Stimulated activated CD8-positive, alpha-beta memory T cell treated with anti-CD3 and anti-CD28 coated beads, Interleukin-2, amount 100 ng/mL, for 1 hour (primary cell): ENCODE data around the gene RASSF7.
A peak's percentile ranks its signal among the peaks of the same experiment; 100 is the strongest.

ENCODE experiments used
- DNase-seq, 2 donors: peaks; one replicate each; pipeline ENCODE4 v3.0.0-alpha.2; 2020; ENCODE audit warnings: low read depth in 2 of 2

Gene RASSF7

GRCh38 chr11:532986-533585 is 27.7 kb upstream of the RASSF7 start:
- no peak for DNase-seq

DNA sequence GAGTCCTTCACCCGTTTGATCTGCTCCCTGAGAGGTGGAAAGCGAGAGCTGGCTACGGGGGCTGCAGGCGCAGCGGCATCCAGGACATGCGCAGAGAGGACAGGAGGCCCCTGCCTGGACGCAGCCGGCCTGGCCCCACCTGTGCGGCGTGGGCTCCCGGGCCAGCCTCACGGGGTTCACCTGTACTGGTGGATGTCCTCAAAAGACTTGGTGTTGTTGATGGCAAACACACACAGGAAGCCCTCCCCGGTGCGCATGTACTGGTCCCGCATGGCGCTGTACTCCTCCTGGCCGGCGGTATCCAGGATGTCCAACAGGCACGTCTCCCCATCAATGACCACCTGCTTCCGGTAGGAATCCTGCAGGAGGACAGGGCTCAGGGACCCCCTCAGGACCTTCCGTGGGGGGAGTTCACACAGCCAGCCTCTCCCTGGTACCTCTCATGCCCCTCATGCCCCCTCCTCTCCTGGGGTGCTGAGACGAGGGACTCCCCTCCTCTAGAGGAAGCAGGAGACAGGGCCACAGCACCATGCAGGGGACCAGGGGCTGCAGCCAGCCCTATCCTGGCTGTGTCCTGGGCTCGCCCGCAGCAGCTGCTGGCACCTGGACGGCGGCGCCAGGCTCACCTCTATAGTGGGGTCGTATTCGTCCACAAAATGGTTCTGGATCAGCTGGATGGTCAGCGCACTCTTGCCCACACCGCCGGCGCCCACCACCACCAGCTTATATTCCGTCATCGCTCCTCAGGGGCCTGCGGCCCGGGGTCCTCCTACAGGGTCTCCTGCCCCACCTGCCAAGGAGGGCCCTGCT is 27.0 kb upstream of the RASSF7 start:
- DNase-seq, result no peak

DNA sequence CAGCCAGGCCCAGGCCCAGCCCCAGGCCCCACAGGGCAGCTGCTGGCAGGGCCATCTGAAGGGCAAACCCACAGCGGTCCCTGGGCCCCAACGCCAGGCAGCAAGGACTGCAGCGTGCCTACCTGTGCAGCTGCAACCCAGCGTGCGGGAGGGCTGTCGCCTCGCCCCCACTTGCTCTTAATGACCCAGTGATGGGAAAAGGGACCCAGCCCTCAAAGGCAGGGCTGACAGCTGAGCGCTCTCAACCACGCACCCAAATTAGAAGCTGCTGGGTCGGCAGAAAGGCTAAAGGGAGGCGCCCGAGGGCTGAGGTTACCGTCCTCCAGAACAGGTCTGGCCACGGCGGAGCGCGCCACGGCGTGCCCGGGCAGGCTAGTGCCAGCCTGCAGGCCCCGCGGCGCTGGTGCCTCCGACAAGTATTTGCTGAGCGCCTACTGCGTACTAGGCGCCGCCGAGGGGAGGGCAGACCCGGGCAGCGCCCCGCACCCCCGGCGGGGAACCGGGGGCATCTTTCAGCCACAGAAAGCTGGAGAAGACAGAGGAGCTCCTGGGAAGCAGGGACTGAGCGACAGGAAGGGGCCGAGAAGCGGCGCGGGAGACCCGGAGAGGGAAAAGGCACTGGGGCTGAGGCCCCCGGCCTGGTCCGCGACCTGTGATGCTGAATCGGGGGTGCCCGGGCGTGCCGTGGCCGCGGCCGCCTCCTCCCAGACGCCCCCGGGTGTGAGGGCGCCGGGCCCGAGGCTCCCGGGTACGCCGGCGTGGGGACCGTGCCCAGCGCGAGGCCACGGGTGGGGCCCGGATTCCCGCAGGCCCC is 26.2 kb upstream of the RASSF7 start:
- DNase-seq, result no peak

- DNase-seq, result no peak
Measured at GRCh38 chr11:535210-535518, 25.6 kb upstream of the RASSF7 start.

DNA sequence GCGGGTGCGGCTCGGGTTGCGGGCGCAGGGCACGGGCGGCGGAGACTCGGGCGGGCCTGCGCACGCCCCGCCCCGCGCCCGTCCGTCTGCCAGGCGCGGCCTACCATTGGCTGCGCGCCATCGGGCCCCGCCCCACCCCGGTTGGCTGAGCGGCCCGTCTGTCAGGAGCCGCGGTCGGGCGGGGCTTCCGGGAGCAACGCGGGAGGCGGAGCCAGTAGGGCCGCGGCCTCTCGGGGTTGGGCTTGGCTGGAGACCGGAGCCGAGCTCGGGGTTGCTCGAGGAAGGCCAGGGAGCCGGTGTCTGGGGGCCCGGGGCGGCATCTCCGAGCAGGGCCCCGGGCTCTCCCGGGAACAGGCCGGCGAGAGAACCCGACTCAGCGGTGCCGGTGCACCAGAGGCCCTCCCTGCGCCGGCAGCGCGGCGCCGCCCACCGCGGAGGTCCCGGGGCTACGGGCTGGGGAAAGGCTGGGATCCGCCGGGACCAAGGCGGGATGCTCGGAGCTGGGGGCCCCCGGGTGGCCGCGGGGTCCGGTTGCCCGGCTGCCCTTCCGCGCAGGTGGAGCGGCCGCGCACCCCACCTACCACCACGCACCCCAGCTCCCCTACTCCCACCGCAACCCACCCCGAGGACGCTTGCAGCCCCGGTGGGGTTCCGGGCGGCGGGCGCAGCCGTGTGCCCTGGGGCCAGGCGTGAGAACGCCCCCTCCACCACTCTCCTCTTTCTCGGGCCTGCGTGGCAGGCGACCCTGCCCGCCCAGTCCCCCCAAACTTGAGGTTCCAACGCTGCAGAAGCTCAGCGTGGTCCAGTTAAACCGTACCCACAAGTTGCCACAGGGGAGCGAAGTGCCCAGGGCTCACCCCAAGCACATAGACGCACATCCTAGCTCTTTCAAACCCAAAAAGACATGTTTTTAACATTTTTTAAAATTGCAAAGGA is 25.0 kb upstream of the RASSF7 start, which contains the start of gene HRAS:
Gene HRAS (minus strand): TSS at position 58 of the 936 bp plus-strand sequence.
- DNase-seq, result peak; percentile 91 to 93

DNA sequence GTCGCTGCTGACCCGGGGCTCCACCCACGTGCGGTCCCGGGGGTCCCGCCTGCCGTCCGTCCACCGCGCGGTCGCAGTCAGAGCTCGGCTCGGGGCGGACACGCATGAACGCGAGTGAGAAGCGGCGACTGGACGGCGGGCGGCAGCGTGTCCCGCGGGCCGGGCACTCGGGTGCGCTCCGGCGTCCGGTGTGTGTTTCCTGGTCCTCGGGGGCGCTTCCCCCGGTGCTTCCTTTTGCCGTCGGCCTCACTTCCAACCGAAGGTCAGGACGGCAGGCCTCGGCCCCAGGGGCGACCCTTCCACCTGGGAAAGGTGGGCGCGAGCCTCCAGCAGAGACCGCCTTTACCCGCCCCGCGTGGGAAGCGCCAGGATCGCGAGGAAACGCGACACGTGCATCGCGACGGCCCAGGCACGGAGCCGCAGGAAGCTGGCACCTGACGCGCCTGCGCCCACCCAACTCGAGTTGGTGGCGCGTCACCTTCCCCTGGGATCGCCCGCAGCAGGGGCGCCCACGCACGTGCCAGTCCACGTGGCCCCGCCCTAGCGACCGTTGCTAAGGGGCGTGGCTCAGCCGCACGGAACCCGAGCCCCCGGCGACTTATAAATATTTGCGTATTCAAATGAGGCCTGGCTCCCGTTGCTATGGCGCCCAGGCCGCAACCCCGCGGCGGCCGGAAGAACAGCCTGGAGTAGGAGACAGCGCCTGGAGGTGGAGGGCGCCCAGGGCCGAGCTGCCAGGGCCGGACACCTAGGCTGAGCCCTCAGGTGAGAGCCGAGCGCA is 23.7 kb upstream of the RASSF7 start, which contains the start of gene LRRC56:
Gene LRRC56 (plus strand): TSS at position 687 of the 781 bp plus-strand sequence. CDS start 3,158 bp downstream, outside the sequence.
- DNase-seq, result peak; percentile 86

- DNase-seq, result no peak
Measured at GRCh38 chr11:537622-538430, 22.9 kb upstream of the RASSF7 start.

GRCh38 chr11:538431-539051 is 22.2 kb upstream of the RASSF7 start:
- no peak for DNase-seq

DNA sequence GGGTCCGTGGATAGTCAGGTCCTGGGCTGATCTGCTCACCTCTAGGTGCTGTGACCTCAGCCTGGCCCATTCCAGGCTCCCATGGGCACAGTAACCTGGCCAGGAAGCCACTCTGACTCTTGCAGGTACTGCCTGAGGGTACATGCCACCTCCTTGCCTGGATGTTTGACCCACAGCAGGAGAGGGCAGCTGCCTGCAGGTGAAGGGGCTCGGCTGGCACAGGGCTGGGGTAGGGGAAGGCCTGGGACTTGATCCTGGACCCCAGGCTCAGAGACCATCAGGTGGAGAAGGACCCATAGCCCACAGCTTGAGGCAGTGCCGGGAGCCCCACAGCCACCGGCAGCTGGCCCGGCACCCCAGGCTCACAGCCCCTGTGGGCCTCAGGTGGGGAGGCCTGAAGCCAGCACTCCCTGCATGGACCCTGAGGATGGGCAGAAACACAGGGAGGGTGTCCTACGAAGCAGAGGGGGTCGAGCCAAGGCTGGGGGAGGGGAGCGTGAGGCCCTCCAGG is 20.7 kb upstream of the RASSF7 start:
- DNase-seq, result no peak

DNA sequence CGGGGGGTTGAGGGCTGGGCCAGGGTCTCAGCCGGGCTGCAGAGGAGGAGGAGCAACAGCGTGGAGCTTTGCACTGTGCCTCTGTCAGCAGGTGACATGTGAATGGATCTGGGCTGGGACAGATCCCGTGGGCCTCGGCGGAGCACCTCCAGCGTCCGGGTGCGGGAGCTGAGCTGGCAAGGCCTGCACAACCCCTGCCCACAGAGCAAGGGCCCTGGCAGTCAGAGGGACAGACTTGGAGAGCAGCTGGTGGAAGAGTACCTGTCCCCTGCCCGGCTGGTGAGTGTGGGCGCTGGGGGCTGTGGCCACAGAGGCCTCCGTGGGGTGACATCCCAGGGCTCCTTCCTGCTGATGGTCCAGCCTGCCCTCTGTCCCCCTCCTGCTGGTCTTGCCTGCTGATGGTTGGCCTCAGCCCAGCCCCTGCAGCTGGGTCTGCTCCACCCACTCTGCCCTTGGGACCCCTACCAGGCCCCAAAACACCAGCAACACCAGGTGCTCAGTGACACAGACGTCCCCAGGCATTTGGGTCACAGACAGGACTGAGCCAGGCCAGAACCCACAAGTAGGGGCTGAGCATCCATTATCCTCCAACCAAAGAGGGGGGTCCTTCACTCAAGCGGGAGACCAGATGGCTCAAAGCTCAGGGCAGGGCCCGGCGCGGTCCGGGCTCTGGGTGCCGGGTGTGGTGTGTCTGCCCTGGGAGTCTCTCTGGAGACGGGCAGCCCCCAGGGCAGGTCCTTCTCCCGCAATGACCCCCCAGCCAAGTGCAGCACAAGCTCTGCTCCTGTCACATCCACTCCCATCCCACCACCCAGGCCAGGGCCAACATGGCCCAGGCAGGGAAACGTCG is 20.0 kb upstream of the RASSF7 start:
- no peak for DNase-seq

- no peak for DNase-seq
Measured at GRCh38 chr11:541433-541885, 19.3 kb upstream of the RASSF7 start.

- no peak for DNase-seq
Measured at GRCh38 chr11:544817-545166, 16.0 kb upstream of the RASSF7 start.

DNA sequence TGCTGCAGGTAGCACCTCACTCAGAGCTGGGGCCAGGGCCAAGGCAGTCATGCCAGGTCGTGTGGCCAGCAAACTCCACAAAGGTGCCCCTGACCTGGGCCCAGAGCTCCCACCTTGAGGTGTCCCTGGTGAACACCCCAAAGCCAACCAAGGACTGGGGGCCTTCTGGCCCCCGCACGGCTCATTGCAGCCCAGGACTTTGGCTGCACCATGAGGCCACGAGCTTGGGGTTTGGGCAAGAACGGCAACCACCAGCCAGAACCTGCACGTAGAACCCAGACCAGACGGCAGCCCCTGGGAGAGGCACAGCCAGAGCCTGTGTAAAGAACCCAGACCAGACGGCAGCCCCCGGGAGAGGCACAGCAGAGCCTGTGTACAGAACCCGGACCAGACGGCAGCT is 15.6 kb upstream of the RASSF7 start:
- DNase-seq, result no peak

- no peak for DNase-seq
Measured at GRCh38 chr11:548700-549603, 11.8 kb upstream of the RASSF7 start.

DNA sequence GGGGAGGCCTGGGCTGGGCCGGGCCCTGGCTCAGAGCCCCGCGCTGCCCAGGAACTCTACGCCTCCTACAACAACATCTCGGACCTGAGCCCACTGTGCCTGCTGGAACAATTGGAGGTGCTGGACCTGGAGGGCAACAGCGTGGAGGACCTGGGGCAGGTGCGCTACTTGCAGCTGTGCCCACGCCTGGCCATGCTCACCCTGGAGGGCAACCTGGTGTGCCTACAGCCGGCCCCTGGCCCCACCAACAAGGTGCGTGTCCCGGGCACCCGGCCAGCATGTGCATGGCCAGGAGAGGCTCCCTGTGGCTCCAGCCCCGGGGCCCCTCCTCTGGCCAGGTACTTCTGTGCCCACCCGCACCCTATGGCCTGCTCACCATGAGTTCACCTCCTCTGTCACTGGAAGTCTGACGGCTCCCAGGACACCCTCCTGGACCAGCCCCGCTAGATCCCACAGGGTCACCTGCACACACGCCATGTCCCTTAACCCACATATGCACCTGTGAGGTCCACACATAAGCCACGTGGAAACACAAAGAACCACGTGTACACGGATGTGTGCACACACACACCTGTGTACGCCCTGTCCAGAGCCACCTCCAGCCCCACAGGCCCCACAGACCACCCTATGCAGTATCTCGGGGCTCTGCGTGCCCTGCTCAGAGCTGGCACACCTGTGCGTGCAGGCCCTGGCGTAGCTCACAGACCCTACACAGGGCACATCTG is 10.6 kb upstream of the RASSF7 start:
- DNase-seq, result no peak

DNA sequence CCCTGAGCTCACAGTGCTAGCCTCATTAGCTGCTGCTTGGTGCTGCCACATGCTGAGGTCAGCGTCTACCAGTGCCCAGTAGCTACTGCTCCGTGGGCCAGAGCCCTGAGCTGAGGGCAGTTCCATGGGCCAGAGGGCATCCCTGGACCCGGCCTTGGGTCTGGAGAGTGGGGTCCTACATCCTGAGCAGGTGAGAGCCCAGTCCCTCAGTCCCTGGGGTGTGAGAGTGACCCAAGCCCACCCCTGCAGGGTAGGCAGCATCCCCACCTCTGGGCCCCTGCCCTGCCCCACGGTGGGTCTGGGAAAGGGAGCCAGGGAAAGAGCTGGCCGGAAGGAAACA is 10.1 kb upstream of the RASSF7 start:
- DNase-seq, result no peak

- no peak for DNase-seq
Measured at GRCh38 chr11:551131-551530, 9.6 kb upstream of the RASSF7 start.
